DMS114 treated with DMSO at 0.1 percent for 48 hours (cell line): ENCODE results near the gene XPC.

Source experiments
- DNase-seq: peaks from one replicate; lab custom pipeline; 2025; ENCODE audit not compliant: unreplicated experiment; lab: John Stamatoyannopoulos, UW

The XPC gene

DNA sequence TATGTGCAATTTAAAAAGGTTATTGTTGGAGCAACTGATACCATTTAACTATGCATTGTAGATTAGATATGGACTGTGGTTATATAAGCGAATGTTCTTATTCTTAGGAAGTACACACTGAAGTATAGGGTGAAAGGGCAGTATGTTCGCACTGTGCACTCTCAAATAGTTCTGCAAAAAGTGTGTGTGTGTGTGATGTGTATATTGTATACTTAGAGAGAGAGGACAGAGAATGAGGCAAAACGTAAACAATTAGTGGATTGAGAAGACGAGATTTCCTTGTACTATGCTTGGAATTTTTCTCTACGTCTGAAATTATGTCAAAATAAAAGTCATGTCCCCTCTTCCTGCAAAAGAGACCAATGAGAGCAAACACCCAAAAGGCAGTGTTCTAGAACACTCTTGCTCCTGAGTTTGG, 30.6 kb upstream of the XPC start:
- DNase-seq = peak; percentile 45

DNA sequence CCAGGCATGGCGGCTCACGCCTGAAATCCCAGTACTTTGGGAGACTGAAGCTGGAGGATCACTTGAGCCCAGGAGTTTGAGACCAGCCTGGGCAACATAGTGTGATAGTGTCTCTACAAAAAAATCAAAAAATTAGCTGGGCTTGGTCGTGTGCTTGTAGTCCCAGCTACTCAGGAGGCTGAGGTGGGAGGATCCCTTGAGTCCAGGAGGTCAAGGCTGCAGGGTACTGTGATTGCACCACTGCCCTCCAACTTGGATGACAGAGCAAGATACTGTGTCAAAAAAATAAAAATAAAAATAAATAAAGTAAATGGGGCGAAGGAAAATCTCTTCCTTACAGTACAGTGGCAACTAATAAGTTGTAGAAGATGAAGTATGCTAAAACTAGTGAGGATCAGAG, 29.8 kb upstream of the XPC start:
- no peak for DNase-seq

DNA sequence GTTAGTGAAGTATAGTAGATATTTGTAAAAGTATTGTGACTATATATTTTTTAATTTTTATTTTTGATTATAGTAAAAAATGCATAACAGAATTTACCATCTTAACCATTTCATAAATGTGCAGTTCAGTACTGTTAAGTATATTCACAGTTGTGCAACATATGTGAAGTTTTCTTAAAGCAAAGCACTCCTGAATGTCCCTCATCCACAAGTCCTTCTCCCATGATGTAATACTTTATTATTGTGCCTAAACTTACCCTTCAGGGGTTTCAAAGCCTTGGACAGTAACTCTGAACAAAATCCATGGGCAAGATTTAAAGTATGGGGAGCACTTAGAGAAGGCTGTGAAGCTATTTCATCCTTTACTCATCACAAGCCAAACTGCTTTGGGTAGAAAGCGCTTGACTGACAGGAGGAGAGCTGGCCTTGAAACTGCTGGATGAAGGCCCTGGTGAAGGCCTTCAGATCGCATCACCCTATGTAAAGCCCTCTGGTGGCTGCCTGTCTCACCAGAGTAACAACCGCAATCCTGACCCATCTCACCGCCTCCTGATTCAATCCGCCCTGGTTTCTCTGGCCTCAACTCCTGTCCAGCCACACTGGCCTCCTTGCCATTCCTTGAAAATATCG, 28.3 kb upstream of the XPC start:
- no peak for DNase-seq

DNA sequence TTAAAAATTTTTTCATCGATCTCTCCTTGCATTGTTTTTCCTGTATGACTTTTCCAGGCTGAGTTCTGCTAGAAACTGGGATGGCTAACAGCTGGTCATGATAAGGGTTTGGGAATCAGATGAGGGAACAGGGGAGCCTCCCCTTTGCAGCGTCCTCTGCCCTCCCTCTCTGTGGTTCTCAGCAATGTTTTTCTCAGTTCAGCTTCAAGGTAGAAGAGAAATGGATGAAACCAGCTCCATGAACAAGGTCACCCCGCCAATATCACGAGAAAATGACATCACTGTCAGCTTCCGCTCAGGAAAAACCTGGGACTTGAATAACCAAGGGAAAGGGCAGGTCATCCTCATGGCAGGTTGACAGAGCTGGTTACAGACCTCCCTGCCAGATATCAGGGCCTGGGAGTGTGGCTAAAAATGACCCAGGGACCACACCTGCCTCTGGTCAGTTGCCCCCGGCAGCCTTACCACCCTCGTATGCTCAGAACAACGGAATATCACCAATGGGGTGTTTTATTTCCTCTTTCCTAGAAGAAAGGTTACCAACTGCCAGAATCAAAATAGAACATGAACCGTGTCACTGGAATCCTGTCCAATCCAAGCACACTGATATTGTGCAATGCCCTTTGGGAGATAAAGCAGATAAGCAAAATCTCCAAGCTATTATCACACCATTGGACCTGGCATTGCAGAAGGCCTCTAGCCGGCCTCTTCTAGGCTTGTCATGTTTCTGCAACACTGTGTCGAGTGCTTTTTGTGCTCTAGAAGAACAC, 26.3 kb upstream of the XPC start:
- no peak for DNase-seq

DNA sequence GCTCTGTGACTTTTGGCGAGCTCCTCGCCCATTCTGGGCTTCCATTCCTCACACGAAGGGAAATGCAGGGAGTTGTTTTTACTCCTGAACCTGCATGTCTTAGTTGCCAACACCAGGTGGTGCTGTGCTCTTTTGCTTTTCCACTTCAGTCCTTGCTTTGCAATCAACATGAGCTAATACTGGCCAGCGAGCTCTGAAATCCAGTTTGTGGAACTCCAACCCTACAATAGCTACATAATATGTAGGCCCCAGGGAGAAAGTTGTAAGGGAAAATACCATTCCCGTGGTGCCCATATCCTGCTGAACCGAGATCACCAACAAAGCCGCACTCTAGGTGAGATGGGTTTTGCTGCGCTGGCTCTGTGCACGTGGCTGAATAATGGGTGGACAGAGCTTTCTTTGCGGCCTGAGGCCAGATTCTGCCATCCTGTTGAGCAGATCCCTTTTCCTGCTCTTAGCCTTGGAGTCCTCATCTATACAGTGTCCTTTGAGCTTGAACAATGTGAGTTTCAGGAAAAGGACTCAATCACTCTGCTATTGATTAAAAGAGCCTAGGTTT, 25.2 kb upstream of the XPC start:
- peak; percentile 46 for DNase-seq

DNA sequence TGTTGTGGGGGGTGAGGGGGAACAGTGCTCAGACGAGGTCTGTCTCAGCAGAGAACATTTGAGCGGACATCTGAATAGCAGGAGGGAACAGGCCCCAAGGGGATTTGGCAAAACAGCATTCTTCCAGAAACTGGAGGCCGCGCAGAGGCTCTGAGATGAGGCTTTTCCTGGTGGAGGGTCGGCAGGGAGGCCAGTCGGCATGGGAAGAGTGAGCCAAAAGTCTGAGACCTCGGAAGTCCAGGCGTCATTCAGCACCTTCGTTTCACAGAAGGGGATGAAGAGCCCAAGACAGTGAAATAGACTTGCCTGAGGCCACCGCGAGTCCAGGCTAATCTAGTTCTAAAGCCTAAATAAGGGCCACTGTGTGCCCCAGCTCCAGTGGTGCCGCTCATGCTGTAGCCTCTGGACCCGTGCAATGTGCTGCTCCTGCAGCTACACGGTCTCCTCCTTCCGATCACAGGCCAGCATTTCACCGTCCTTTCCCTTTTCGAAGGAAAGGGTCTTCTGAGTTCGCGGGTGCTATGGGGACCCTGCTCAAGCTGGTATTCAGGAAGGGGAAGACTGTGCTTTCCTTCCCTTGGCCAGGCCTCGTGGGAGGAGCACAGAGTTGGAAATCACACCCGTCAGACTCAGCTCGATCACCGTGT, 24.6 kb upstream of the XPC start:
- no peak for DNase-seq

DNA sequence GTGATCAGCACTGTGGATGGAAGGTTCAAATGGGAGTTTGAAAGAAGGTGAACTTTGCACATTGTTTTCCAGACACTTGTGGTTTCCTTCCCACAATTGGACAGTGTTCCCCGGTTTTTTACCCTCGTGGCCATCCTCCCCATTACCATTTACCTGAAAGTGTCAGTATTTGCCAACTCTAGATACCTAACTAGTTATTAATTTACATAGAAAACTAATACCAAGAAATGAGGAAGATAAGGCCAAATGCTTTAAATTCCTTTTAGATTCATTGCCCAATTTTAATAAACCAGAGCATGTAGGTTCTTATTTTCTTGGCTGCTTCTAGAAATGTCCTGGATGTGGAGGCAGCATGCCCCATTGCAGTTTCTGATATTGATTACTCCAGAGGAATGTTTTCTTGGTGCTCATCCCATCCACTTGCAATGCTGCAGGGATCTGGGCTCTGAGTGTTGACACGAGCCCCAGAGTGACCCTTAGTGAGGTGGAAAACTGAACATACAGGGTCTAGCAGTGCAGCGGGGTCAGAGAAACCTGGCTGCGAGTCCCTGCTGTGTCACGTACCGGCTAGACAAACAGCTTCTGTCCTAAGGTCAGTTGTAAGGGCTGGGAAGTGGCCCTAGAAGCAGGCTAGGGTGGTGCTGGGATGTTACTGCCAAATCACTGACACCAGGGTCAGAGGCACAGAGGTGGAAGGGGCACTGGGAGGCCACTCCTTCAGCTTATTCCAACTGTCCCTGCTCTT, 23.7 kb upstream of the XPC start:
- DNase-seq = no peak

DNA sequence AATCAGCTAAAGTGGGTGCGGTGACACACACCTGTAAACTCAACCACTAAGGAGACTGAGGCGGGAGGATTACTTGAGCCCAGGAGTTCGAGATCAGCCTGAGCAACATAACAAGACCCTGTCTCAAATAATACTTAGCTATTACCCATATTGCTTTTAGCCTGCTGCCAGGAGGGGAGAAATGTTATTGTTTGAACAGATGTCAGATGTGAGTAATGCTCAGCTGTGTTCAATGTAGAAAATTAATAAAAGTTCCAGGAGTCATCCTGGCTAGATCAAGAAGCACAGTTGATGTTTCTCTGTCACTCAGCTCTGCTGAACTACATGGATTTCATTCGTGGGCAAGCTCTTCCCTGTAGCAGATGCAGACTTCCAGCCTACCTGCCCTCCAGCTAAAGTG, 22.4 kb upstream of the XPC start:
- DNase-seq = no peak

DNA sequence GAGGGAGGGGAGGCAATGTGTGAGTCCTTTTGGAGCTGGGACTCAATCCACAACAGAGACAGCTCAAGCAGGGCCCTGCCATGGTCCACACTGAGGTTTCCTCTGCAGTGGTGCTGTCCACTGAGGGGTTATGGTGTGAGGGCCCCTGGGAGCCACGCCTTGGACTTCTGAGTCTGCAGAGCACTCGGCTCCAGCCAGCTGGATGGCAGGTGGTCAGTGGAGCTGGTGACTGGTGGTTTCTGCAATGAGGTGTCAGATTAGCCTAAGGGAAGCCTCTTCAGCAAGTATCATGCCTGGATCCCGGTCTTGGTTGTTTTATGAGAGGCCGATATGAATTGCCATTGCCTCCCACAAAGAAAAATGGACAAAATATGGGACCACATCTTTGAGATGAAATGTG, 21.9 kb upstream of the XPC start:
- DNase-seq = no peak

DNA sequence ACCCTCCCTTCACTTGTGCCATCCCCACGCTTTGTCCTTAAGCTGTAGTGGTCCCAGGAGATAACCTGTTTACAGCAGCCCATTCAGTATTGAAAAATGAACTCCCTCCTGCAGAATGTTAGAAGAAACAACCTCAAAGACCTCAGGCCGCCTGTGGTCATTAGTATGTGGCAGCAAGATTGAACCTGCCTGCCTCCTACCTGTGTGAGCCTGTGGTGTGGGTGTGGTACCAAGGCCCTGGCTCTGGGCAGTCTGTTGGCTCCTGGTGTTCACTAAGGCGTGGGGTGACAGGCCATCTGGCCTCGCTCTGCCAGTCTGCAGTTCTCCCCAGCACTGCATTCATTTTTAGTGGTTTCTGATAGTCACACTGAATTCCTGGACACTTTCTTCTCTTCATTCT, 21.2 kb upstream of the XPC start:
- no peak for DNase-seq

DNA sequence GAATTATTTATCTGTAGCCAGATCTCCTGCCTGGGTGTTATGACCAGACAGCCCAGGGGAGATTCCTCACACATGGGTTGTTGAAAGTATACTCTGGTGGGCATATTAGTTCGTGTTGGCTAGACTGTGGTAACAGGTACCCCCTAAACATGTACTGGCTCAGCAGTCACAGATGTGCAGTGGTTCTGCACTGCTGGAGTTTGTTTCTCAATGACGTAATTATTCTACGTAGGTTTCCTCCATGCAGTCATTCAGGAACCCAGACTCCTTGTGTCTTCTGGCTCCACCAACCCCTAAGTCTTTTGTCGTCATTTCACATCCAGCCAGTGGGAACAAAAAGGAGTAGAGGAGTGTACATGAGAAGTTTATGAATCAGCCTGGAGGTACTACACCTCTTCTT, 16.5 kb upstream of the XPC start:
- DNase-seq = no peak

DNA sequence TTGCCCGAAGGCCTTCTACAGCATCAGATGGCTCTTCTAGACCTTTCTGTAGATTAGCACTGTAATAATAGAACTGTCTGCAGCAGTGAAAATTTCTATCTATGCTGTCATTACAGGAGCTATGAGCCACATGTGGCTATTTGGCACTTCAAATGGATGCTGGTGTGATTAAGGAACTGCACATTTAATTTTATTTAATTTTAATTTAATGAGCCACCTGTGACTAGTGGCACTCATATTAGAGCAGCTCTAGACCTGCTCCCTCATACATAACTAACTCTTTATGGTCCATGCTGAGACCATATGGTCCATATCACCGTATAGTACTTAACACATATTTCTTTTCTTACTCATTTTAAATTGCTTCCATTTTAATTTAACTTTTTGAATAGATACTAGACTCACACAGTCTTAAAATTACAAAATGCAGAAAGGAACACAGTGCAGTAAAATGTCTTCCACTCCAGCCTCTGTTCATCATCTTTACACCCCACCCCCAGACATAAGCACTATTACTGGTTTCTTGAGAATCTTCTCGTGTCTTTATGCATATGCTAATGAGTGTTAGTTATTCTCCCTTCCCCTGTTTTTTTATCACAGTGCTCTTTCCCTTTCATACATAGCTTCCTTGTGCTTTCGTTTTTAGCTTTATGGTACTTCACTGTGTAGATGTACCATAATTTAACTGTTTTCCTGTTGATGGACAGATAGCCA, 9.8 kb upstream of the XPC start:
- no peak for DNase-seq

DNA sequence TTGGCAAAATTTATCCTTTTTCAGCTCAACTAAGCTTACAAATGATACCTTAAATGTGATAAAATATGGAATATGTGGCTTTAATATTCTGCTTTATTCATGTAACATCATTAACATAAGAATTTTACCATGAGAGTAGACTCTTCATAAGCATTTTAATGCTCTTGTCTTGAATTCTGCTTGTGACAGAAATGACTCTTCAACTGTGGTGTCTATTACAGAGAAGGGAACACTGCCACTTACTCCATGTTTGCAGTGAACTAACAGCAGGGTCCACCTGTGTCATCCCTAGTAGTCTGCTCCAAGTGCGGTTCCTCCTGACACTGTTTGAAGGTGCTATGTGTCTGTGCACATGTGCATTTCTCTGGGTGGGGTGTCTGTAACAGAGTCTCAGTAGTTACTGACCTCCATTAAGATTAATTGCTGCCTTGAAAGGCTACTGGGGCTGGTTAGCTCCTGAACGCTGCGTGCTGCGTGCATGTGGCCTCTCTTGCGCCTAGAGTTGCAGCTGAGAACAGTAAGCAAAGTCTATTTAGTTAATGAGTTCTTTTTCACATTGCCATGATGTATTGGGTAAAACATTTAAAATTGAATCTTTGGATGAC, 8.6 kb upstream of the XPC start:
- DNase-seq = no peak

DNA sequence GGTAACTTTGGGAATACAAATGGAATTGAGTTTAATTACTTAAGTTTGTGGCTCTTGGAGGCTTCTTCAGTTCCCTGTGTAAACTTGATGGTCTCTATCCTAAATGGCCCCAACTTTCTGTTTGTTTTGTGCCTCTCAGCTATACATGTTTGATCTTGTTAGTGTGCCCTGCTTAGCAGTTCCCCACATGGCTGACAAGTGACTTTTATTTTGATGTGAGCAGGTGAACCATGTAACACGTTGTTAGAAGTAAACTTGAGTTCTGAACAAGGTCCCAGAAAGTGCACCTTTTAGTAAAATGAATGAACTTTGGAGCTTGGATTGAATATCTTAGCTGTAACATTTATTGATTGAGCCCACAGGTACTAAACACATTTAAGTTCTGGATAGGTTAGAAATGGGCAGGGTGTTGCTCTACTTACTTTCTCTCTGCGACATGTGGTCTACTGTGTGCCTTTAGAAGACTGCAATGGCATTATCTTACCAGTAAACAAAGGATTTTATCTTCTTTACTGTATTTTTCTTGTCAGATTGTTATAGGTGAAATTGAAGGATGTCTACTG, 4.7 kb upstream of the XPC start:
- no peak for DNase-seq

DNA sequence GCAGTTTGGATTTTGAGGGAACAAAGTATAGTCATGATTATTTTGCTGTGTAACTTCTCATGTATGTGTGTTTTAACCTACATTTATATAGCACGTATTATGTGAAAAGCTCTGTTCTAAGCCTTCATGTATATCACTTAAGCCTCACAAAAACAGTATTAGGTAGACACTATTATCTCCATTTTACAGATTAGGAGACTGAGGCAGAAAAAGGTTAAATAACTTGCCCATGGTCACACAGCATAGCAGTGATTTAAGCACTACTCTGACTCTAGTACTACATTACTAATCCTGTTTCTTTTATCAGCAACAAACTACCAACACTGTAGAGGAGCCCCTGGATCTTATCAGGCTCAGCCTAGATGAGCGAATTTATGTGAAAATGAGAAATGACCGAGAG, 2.9 kb upstream of the XPC start:
- no peak for DNase-seq

DNA sequence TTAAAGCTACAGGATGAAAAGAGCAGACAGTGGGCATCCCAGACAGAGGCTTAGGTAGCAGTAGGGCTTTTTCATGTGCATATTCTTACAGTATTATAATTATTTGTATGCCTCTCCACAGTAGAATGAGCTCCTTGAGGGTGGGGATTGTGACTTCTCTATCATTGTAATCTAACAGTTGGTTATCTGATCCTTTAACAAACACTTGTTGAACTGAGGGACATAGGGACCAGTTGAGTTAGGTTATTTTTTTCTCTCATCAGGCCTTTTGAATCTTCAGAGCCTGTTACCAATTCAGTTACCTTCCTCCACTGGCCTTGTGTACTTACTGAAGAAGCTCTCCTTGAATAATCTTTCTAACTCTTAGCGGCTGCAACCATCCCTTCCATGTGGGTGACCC, 1.4 kb upstream of the XPC start:
- no peak for DNase-seq

DNA sequence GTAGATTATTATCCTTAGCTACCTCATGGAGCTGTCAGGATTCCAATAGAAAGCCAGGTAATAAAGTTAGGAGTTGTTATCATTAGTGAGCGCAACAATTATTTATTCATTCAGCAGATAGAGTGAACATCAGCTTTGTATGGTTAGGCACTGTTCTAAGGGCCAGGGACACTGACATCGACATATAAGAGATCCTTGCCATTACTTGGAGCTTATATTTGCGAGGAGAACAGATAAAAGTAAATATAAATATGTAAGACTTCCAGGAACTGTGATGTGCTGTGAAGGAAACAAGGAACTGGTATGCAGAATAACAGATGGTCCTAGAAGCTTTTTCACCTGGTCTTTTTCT, 689 bp upstream of the XPC start:
- no peak for DNase-seq

DNA sequence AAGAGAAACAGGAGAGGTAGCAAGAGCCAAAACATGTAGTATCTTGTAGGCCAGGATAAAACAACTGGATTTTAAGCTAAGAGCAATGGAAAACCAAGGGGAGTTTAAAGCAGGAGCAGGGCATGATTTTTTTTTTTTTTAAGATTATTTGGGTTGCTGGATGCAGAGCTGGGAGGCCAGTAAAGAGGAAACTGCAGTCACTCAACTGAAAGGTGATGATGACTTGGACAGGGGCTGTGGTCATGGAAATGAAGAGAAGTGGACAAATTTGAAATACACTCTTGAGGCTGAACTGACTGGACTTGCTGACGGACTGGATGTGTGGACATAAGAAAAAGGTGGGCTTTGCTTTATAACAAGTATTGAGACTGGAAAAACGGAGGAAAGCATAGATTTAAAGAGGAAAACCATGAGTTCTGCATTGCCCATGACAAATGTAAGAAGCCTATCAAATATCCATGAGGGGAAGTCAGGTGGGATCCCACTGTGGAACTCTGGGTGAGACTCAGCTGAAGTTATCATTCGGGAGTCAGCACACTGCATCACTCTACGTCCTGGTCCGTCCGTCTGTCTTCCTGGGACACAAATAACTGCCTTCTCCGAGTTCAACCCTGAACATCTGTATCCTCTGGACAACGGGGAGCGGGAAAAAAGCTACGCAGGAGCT, 688 bp downstream of the XPC start:
- DNase-seq = no peak

DNA sequence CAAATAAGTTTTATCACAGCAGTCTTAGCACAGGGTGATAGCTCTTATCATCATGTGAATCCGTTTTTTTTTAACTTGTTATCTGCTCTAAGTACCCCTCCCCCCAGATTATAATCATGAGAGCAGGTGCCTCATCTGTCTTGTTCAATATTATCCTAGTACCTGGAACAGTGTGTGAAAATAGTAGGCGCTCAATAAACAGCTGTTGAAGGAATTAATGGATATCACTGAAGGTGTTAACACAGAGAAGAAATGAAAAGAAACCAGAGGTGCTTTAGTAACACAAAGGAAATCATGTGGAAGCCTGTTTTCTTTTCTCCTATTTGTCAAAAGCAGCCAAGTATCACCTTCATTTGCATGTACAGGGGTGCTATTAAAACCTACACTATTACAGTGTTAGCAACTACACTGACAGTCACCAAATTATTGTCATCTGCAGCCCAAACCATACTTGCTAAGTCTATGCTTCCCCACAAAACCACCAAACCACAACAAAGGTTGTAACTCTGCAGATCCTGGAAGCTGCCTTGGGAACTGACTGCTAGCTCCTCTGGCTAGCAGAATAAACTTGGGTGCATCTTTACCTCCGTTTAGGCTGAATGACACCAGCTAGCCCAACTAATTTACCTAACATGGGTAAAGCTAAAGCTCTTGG, 2.9 kb downstream of the XPC start:
- DNase-seq = no peak
